Airway epithelial cell (primary cell): ENCODE measurements around the gene RBM28. TPM values are rescaled to one million over a fixed set of nuclear protein-coding genes. Genes with fewer than 3 reads are reported as not detected.

Source experiments
- total RNA-seq: library from RNA; depleted of rRNA; stranded (reverse); fragments of >200 nt; gene quantifications from 2 replicates; pipeline ENCODE4 v1.2.3, GENCODE V29; 2015

Gene RBM28
- 23.7 and 35.3 TPM in 2 replicates for total RNA-seq

GRCh38 chr7:128343554-128344430 is at the start of gene RBM28:
TSS of gene RBM28 (minus strand) at chr7:128343908. CDS start at chr7:128343793, 115 bp downstream.

DNA sequence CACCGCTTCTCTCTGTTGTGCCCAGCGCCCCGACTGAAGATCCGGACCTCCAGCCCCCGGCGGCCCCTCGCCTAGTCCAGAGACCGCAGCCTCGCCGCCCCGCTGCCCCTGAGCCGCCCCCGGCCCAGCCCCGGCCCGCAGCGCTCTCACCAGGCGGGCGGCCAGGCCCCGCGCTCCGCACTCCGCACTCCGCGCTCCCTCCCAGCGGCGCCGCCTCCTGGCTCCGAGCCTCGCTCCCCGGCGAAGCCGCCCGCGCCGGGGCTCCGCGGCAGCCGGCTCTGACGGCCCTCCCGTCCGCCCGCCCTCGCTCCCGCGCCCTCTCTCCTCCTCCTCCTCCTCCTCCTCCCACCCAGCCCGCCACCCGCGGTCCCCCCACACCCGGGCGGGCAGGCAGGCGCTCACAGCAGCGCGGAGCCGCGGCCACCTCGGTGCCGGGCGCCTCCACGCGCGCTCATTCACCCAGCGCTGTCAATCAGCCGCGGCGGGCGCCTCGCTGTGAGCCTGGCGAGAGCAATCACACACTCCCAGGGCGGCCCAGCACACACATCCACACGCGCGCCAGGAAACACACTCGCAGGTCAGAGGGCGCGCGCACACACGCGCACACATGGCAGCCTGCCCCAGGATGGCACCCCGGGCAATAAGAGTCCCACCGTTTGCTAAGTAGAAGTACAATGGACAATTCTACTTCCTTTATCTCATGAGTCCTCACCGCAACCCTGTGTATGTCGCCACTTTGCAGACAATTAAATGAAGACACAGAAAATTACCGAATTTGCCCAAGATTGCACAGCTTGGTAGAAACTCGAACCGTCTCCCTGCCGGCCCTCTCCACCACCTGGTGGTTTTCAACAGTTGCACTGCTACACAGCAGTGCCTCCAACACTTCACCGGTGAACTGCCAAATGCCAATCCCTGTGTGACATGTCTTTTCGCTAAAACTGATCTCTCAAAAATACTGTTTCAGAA is 18.0 kb upstream of the RBM28 start, which contains the start of gene PRRT4:
TSS of gene PRRT4 (minus strand) at position 280 of the 969 bp plus-strand sequence.

Other genes with a start within 250 kb of the RBM28 start
- gene LEP, start 102.6 kb downstream of the RBM28 start, total RNA-seq: 0.14 and 0.28 TPM in 2 replicates
- gene PRRT4, start 17.8 kb upstream of the RBM28 start, total RNA-seq: 0.56 and 1.3 TPM in 2 replicates
- gene IMPDH1, start 66.1 kb upstream of the RBM28 start, total RNA-seq: 88.2 and 109 TPM in 2 replicates
- 25.7 and 33.3 TPM in 2 replicates for gene HILPDA, start 112.0 kb upstream of the RBM28 start, total RNA-seq
- 28.0 and 29.0 TPM in 2 replicates for gene METTL2B, start 132.8 kb upstream of the RBM28 start, total RNA-seq